ENCODE measurements around the gene OPCML. TPM values are rescaled to one million over a fixed set of nuclear protein-coding genes. Genes with fewer than 3 reads are reported as not detected.

OPCML gene
- total RNA-seq, 1 donor from 2014 or later: 4.6 TPM

GRCh38 chr11:132840660-132841059 is 691.6 kb downstream of the OPCML start:
- Mint-ChIP-seq H3K27ac (no peak overlapping the region), H3K36me3 (no peaks in the 10 kb centered on the region), H3K27me3 (peaks cover 16% of the 10 kb centered on the region), H3K9me3 (no peaks in the 10 kb centered on the region), H3K4me1 (ENCODE audit: unreplicated experiment) (no peaks in the 10 kb centered on the region), H3K4me3 (no peak overlapping the region)
- DNase-seq (ENCODE audit: extremely low spot score, unreplicated experiment): no peak
- TF ChIP-seq CTCF (conservative IDR thresholded peaks at IDR 0.05): no peak

- Mint-ChIP-seq H3K4me1 (ENCODE audit: unreplicated experiment) (no peaks in the 10 kb centered on the region), H3K4me3 (no peak overlapping the region), H3K9me3 (no peaks in the 10 kb centered on the region), H3K27ac (no peak overlapping the region), H3K36me3 (no peaks in the 10 kb centered on the region), H3K27me3 (peaks cover 16% of the 10 kb centered on the region)
- TF ChIP-seq CTCF (conservative IDR thresholded peaks at IDR 0.05): no peak
- no peak for DNase-seq (ENCODE audit: extremely low spot score, unreplicated experiment)
Observed at GRCh38 chr11:132840191-132840590, 692.1 kb downstream of the OPCML start.

- TF ChIP-seq CTCF (conservative IDR thresholded peaks at IDR 0.05): no peak
- no peak overlapping the region for H3K4me3 Mint-ChIP-seq
Observed at GRCh38 chr11:132839236-132839945, 692.9 kb downstream of the OPCML start.

GRCh38 chr11:132838627-132839026 is 693.7 kb downstream of the OPCML start:
- no peak overlapping the region for H3K27ac Mint-ChIP-seq
- DNase-seq (ENCODE audit: extremely low spot score, unreplicated experiment): no peak

More at GRCh38 chr11:132839236-132839945, 692.9 kb downstream of the OPCML start:
- no peaks in the 10 kb centered on the region for H3K9me3 Mint-ChIP-seq
- no peak overlapping the region for H3K27ac Mint-ChIP-seq
- H3K36me3 Mint-ChIP-seq: no peaks in the 10 kb centered on the region
- no peaks in the 10 kb centered on the region for H3K4me1 Mint-ChIP-seq (ENCODE audit: unreplicated experiment)
- peaks cover 16% of the 10 kb centered on the region for H3K27me3 Mint-ChIP-seq
- DNase-seq (ENCODE audit: extremely low spot score, unreplicated experiment): no peak

GRCh38 chr11:132831272-132831671 is 701.0 kb downstream of the OPCML start:
- Mint-ChIP-seq H3K27ac (no peak overlapping the region), H3K36me3 (no peaks in the 10 kb centered on the region), H3K9me3 (no peaks in the 10 kb centered on the region), H3K4me3 (no peak overlapping the region), H3K4me1 (ENCODE audit: unreplicated experiment) (no peaks in the 10 kb centered on the region), H3K27me3 (peaks cover 17% of the 10 kb centered on the region)
- no peak for DNase-seq (ENCODE audit: extremely low spot score, unreplicated experiment)
- no peak for TF ChIP-seq CTCF (conservative IDR thresholded peaks at IDR 0.05)

More at GRCh38 chr11:132838627-132839026, 693.7 kb downstream of the OPCML start:
- no peak overlapping the region for H3K4me3 Mint-ChIP-seq
- no peaks in the 10 kb centered on the region for H3K36me3 Mint-ChIP-seq
- no peaks in the 10 kb centered on the region for H3K9me3 Mint-ChIP-seq
- peaks cover 12% of the 10 kb centered on the region for H3K27me3 Mint-ChIP-seq
- H3K4me1 Mint-ChIP-seq (ENCODE audit: unreplicated experiment): no peaks in the 10 kb centered on the region
- TF ChIP-seq CTCF (conservative IDR thresholded peaks at IDR 0.05): no peak

Measured in type B pancreatic cell (in vitro differentiated cells).